Keratinocyte (primary cell): ENCODE measurements around the gene DCLK2.

Experiments
- EZH2 ChIP-seq: IDR thresholded peaks from one replicate; pipeline ENCODE4 v1.6.1; 2012; ENCODE audit warnings: inconsistent platforms, mild to moderate bottlenecking, low read length, moderate library complexity
- TF ChIP-seq, protein P1 (sequence below), 3 experiments: IDR thresholded peaks in 1 of 3; conservative IDR thresholded peaks in 1 of 3; optimal IDR thresholded peaks in 1 of 3; 2 replicates in 2 of 3; 3 replicates in 1 of 3; pipeline versions ENCODE3 to v1.5.1; 2011; ENCODE audit warnings: low read length in 3 of 3, mild to moderate bottlenecking in 3 of 3, moderate library complexity in 2 of 3, control low read depth in 1 of 3, inconsistent platforms in 1 of 3; ENCODE audit not compliant: insufficient read depth in 2 of 3; ENCODE audit errors: extremely low read depth in 1 of 3

GRCh38 chr4:150126201-150126863 lies 48.1 kb downstream of the DCLK2 start:
- TF ChIP-seq, protein P1, sequence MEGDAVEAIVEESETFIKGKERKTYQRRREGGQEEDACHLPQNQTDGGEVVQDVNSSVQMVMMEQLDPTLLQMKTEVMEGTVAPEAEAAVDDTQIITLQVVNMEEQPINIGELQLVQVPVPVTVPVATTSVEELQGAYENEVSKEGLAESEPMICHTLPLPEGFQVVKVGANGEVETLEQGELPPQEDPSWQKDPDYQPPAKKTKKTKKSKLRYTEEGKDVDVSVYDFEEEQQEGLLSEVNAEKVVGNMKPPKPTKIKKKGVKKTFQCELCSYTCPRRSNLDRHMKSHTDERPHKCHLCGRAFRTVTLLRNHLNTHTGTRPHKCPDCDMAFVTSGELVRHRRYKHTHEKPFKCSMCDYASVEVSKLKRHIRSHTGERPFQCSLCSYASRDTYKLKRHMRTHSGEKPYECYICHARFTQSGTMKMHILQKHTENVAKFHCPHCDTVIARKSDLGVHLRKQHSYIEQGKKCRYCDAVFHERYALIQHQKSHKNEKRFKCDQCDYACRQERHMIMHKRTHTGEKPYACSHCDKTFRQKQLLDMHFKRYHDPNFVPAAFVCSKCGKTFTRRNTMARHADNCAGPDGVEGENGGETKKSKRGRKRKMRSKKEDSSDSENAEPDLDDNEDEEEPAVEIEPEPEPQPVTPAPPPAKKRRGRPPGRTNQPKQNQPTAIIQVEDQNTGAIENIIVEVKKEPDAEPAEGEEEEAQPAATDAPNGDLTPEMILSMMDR (optimal IDR thresholded peaks at IDR 0.05 in 1 of 3, IDR thresholded peaks at IDR 0.05 in 1 of 3, conservative IDR thresholded peaks at IDR 0.05 in 1 of 3; ENCODE audit: extremely low read depth in 1 of 3, insufficient read depth in 2 of 3, low read length in 3 of 3): no peak
- TF ChIP-seq EZH2: no peak
